GM06990 (cell line): ENCODE data around the gene CEP164.

ENCODE experiments used
- DNase-seq: peaks from one replicate; pipeline ENCODE4 v3.0.0-alpha.2; 2011; ENCODE audit not compliant: insufficient read length; ENCODE audit errors: extremely low read depth
- H3K27me3 ChIP-seq: replicated peaks from 2 replicates; pipeline ENCODE4 v1.6.0; 2011; ENCODE audit warnings: low read length; ENCODE audit not compliant: control insufficient read depth, insufficient read depth
- H3K36me3 ChIP-seq: 2 replicates; pipeline ENCODE4 v1.5.1; 2011; ENCODE audit warnings: low read length; ENCODE audit not compliant: control insufficient read depth, insufficient read depth
- H3K4me3 ChIP-seq: replicated peaks from 2 replicates; pipeline ENCODE4 v1.5.1; 2011; ENCODE audit warnings: low read depth, mild to moderate bottlenecking, control low read depth, low read length
- CTCF ChIP-seq: IDR thresholded peaks from 2 replicates; pipeline ENCODE4 v1.5.1; 2011; ENCODE audit warnings: low read length, control low read depth, mild to moderate bottlenecking, inconsistent platforms; ENCODE audit not compliant: insufficient read depth, poor library complexity, severe bottlenecking

The CEP164 gene

GRCh38 chr11:117378976-117379865, 51.6 kb downstream of the CEP164 start:
- Histone ChIP-seq H3K4me3 (no peak overlapping the region), H3K36me3 (peaks cover 38% of the 10 kb centered on the region), H3K27me3 (no peaks in the 10 kb centered on the region)
- TF ChIP-seq CTCF: no peak
- no peak for DNase-seq

DNA sequence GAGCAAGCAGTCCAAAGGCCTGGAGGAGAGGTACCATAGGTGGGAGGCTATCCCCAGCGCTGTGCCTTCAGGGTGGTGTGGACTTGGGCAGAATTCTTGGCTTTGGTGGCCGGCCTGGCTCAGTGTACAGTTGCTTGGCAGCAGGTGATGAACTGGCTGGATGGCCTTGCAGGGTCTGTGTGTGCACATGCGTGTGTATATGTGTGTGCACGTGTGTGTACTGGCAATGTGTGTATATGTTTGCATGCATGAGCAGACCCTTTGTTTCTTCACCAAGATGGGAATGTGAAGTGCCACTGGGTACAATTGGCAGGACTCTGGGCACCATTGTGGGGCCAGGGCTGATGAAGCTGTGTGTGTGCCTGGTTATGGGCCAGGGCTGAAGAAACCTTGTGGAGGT, 53.0 kb downstream of the CEP164 start:
- no peaks in the 10 kb centered on the region for H3K27me3 ChIP-seq
- DNase-seq: no peak
- peaks cover 40% of the 10 kb centered on the region for H3K36me3 ChIP-seq
- no peak overlapping the region for H3K4me3 ChIP-seq
- no peak for TF ChIP-seq CTCF

DNA sequence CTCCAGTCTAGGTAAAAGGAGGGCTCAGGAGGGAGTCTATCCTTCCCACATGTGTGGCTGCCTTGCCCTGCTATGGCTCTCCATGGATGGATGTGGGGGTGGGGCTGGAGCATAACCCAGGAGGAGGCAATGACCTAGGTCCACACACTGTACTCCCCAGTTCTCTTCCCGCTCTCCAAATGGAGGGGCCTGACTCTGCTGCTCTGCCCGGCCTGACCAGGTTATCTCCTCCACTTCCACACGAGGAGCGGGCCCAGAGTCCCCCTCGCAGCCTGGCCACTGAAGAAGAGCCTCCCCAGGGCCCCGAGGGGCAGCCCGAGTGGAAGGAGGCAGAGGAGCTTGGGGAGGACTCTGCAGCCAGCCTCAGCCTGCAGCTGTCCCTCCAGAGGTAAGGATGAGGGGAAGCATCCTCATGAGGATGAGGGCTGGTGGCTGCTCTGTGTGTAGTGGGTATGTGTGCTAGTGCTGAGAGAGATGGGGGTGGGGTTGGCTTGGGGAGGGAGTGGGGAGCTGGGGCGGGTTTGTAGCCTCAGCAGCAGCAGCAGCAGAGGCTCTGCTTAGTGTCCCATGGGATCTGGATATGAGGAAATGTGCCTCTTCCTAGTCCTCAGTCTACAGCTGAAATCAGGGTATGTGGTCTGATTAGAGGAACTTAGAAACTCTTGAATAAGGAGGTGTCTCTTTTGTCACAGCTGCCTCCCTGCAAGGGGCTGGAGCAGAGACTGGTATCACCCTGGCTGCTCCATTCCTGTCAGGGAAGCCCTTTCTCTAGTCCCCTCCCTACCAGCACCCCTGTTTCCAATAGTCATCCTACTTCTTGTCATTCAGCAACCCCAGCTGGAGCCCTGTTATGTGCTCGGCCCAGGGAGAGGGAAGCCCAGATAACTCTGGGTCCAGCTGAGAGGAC, 54.1 kb downstream of the CEP164 start:
- Histone ChIP-seq H3K4me3 (no peak overlapping the region), H3K27me3 (no peaks in the 10 kb centered on the region), H3K36me3 (peaks cover 39% of the 10 kb centered on the region)
- TF ChIP-seq CTCF: no peak
- no peak for DNase-seq

GRCh38 chr11:117382746-117383145, 55.1 kb downstream of the CEP164 start:
- Histone ChIP-seq H3K4me3 (no peak overlapping the region), H3K36me3 (peaks cover 41% of the 10 kb centered on the region), H3K27me3 (no peaks in the 10 kb centered on the region)
- TF ChIP-seq CTCF: no peak
- DNase-seq: no peak

- no peak for DNase-seq
- Histone ChIP-seq H3K36me3 (peaks cover 43% of the 10 kb centered on the region), H3K27me3 (no peaks in the 10 kb centered on the region), H3K4me3 (no peak overlapping the region)
- TF ChIP-seq CTCF: no peak
These were observed 56.4 kb downstream of the CEP164 start for GRCh38 chr11:117384045-117384444.
